HG03575 (cell line): ENCODE results near the gene LARP4.
"Not testable (repeated sequence)": the region's sequence is repeated elsewhere in the genome, so short reads cannot be mapped to it uniquely, and the experiment has no call there.

Experiments
- ATAC-seq: cut with Tn5 transposase; IDR thresholded peaks from one replicate; pipeline ENCODE4 v1.9.1; 2021; ENCODE audit not compliant: unreplicated experiment, insufficient number of reproducible peaks, low FRiP score; ENCODE audit errors: extremely low read depth

LARP4 gene

DNA sequence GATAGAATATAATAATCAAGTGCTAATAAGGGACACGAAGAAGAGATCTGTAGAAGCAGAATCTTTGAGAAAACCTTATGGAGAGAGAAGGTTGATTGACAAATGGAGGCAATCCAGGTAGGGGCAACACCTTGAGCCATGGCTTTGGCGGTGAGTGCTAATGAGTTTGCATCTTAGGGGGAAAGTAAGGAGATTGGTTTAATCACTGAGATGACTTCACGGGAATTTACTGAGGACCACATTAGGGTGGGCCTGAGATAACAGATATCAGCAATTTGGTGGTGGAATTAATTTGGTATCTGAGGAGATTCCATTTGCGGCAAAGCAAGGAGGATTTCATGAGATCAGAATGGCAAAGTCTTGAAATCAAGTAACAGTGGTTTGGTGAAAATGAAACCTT is 1.8 kb upstream of the LARP4 start:
- no peak for ATAC-seq

DNA sequence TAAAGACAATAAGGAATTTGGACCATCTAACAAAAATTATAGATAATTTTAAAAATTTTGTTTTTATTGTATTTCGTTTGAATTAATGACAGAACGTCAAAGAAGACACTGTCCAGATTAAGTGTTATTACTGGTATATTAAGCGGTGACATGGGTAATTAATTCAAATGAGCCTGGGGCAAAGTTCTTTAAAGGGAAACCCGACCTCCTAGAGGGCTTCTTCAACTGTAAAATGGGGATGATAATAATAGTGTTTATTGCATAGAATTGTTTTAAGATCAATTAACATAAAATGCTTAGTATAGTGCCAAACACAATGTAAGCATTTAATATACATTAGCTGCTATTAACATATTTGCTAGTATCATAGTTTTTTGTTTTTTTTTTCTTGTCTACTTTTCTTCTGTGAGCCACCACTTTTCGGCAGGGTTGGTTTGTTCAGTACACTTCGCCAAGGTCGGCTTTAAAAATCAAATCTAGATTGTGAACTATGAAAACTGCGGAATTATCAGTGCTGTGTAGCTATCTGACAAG is 514 bp upstream of the LARP4 start:
- ATAC-seq: no peak

DNA sequence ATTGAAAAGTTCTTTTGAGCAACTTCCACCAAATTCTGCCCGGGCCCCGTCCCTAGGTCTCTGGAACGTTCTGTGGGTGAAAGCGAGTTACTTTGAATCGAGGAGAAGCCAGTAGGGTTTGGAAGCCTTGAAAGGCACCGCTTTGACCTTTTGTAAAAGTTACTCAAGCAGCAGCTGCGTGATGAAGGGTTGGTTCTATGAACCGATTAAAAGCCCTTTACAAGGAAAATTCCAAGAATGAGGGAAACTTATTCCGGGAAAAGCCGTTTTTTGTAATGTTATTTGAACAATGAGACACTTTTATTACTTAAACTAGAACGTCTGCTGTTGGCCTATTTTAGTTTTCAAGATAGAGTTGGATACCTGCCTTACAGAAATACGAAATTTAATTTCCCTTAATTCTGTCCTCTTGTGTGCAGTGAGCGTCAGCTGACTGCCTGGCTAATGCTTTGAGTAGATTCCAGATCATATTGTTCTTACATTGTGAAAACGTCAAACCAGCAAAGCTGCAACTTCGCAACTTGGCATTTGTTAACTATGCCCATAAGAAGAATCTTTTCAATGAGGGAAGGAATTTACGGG is 906 bp downstream of the LARP4 start:
- no peak for ATAC-seq

DNA sequence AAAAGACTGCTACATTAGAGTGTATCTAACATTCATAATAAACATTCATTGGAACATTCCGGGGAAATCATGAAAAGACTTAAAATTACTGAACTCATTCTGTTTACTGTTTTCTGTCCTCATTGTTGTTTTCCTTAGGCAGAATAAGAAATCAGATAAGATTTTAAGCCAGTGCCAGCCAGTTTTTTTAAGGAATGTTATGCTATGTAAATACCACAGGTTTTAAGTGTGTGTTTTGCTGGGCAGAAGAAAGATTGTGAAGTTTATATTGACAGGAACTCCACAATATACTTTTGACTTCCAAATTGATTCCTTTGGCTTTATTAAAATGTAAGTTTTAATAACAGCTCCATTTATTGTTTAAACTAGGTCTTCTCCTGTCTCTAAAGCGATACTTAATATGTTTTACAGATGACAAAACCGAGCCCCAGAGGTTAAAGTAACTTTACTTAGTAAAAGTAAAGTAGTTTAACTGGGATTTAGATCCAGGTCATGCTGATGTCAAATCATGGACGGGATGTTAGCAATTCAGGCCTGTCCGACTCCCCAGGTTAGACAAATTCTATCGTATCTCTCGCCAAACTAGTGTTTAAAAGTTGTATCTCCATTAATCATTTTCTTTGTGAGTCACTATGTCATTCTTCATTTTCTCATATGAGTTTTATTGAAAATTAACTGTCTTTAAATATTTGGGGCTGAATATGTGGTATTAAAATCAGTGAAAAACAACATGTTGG is 1.7 kb downstream of the LARP4 start:
- ATAC-seq: no peak

DNA sequence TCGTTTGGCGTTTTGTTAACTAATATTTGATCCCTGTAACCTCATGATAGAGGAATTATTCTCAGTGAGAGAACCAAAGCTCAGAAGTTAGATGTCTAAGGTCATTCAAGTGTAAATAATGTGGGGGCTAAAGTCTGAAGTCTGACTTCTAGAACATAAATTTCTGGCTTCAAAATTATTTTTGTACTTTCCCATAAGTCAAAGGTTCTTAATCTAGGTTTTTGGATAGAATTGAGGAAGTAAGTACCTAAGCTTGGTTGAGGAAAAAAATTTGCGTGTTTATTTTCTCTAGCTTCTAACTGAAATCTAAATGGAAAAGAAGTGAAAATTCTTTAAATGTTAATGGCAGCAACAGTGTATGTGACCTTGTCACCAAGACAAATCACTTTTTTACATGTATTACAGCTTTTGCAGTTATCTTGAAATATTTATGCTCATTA is 2.3 kb downstream of the LARP4 start:
- ATAC-seq: no peak

DNA sequence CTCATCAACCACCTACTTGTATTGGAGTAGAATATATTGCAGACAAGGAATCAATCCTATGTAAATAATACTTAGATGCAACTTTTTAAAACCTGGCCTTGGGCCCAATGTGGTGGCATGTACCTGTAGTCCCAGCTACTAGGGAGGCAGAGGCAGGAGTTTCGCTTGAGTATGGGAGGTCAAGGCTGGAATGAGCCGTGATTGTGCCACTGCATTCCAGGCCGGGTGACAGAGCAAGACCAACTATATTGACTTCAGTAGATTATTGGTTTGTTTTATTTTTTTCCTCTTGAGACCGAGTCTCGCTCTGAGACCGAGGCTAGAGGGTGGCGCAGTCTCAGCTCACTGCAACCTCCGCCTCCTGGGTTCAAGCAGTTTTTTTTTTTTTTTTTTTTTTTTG is 3.6 kb downstream of the LARP4 start:
- ATAC-seq: no peak

DNA sequence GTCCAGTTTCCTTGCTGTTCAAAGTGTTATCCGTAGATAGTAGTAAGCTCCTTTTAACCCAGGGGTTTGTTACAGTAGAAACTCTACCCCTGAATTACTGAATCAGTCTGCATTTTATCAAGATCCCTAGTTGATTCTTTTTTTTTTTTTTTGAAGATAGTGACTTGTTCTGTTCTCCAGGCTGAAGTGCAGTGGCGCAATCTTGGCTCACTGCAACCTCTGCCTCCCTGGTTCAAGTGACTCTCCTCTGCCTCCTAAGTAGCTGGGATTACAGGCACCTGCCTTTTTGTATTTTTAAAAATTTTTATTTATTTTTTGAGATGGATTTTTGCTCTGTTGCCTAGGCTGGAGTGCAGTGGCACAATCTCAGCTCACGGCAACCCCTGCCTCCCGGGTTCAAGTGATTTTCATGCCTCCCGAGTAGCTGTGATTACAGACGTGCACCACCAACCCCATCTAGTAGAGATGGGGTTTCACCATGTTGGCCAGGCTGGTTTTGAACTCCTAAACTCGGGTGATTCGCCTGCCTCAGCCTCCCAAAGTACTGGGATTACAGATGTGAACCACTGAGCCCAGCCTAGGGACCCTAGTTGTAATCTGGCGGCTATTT is 10.5 kb downstream of the LARP4 start:
- ATAC-seq: no peak

DNA sequence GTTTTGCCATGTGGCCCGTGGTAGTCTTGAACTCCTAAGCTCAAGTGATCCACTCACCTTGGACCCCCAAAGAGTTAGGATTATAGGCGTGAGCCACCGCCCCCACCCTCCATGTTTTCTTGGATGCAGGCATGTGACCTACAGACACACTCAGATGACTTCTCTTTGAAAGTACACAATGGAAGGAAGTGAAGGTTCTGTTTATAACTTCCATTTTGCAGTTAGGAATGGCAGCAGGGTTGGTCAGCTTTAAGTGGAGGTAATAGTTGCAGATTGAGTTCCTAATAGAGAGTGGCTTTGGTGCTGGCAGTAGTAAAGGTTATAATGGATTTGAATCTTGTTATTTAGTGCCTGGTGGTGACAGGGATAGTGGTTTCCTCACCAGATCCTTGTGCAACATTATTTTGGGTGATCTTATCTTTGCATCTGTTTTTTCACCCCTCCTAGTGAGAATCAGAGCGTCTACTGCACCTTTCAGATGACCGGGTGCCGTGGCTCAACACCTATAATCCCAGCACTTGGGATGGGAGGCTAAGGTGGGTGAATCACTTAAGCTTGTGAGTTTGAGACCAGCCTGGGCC is 15.3 kb downstream of the LARP4 start:
- no peak for ATAC-seq

DNA sequence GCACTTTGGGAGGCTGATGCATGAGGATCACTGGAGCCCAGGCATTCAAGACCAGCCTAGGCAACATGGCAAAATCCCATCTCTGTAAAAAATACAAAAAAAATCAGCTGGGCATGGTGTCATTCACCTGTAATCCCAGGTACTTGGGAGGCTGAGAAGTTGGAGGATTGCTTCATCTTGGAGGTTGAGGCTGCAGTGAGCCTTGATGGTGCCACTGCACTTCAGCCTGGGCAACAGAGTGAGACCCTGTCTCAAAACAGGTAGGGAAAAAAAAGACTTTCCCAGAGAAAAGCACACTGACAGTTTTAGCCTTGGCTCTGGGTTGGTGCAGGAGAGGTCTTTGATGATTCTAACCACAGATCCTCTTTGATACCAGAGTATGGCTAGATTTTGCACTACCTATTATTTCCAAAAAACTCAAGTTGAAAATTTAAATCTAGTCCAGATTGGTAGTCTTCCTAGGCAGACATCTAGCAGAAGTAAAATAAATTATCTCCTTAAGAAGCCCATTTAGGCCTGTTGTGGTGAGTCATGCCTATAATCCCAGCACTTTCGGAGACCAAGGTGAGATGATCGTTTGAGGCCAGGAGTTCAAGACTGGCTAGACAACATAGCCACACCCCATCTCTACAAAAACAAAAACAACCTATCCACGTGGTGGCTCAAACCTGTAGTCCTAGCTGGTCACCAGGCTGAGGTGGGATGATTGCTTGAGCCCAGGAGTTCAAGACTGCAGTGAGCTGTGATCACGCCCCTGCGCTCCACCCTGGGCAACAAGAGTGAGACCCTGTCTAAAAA is 18.6 kb downstream of the LARP4 start:
- no peak for ATAC-seq

DNA sequence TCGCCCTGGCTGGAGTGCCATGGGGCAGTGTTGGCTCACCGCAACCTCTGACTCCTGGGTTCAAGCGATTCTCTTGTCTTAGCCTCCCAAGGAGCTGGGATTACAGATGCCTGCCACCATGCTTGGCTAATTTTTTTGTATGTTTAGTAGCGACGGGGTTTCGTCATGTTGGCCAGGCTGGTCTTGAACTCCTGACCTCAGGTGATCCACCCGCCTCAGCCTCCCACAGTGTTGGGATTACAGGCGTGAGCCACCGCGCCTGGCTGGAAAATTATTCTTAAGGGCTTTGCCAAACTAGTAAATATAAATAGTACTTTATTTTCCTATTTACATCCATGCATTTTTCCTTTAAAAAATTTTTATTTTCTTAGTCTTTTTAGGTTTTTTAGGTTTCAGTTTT is 22.2 kb downstream of the LARP4 start:
- not testable (repeated sequence) for ATAC-seq

DNA sequence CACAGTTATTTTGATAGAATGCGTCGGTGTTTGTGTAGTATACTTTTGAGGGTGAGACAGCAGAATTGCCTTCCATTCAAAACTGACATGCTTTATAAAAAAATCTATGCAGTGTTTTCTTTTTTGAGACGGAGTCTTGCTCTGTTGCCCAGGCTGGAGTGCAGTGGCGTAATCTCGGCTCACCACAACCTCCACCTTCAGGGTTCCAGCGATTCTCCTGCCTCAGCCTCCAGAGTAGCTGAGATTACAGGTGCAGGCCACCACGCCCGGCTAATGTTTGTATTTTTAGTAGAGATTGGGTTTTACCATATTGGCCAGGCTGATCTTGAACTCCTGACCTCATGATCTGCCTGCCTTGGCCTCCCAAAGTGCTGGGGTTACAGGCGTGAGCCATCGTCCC is 22.7 kb downstream of the LARP4 start:
- not testable (repeated sequence) for ATAC-seq

DNA sequence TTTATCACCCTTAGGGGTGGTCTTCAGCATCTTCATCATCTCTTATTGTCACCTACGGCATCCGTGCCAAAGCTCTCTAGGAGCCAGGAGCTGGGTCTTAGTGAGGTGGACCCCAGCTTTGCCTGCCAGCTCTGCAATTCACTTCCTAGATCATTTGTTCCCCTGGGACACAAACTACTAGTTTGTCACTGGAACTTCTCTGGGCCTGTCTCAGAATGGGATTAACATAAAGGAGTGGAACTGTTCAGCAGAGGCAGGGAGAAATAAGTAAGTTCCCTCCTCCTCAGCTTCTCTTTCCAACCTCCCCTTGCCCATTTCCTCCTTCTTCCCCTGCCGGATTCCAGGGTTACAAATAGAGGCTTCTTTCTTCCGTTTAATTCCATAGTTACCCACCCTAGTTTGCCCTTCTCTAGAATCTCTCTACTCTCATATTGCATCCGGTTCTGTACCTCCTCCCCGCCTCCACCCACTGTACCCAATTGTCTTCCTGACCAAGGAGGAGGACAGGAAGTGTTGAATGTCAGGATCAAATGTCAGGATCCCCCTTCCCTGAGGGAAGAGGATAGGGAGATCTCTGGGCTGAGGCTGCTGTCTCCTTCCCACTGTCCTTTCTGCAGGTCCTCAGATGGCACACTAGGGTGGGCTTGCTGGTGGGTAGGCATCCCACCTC is 25.0 kb downstream of the LARP4 start:
- no peak for ATAC-seq

DNA sequence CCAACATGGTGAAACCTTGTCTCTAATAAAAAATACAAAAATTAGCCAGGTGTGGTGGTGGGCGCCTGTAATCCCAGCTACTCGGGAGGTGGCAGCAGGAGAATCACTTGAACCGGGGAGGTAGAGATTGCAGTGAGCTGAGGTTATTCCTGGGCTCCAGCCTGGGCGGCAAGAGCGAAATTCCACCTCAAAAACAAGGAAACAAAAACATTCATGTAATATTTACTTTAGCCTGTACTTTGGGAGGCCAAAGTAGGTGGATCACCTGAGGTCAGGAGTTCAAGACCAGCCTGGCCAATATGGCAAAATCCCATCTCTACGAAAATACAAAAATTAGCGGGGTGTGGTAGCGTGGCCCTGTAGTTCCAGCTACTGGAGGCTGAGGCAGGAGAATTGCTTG is 31.0 kb downstream of the LARP4 start:
- ATAC-seq: not testable (repeated sequence)

DNA sequence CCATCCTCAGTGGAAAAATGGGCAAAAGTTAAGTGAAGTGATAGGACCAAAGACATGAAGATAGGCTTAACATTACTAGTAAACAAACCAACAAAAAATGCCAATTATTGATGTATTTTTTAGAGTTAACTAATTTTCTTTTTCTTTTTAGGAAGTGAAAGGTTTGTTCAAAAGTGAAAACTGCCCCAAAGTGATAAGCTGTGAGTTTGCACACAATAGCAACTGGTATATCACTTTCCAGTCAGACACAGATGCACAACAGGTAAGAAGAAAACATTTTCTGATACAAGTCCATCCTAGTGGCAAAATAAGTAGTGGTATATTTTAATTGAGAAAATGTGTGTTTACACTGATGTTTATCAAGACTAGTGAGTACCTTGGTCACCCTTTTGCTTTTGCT is 39.6 kb downstream of the LARP4 start:
- ATAC-seq: no peak

DNA sequence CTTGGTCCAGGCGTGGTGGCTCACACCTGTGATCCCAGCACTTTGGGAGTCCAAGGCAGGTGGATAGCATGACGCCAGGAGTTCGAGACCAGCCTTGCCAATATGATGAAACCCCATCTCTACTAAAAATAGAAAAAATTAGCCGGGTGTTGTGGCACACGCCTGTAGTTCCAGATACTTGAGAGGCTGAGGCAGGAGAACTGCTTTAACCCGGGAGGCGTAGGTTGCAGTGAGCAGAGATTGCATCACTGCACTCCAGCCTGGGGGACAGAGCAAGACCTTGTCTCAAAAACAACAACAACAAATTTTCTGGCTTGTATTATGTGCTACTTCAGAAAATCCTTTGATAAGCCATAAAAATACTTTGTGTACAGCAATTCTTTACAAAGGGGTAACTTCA is 41.1 kb downstream of the LARP4 start:
- no peak for ATAC-seq

DNA sequence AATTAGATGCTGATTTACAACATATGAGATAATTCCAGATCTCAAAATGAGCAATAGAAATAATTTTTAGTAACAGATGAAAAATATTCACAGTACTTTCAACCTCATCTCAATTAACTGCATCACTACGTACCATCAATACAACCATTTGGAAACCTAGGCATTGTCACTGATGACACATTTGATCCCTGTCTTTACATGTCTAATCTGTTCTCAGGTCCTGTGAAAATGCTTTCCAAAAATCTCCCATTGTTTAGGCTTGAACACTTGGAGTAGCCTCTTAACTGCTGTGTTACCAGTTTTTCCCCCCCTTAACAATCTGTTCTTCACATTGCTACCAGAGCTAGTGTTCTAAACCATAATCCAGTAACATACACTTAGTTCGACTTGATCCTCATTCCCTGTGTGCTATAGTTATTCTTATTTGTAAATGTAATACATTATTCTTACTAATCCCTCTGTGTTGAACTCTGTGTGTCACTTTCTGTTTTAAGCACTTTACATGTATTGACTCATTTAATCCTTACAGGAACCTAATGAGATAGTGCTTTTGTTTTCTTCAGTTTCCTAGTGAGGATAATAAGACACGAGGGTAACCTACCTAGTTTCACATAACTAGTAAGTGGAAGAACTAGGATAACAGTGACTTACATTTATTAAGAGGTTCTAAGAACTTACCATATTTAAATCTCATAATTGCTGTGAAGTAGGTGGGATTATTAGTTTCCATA is 41.7 kb downstream of the LARP4 start:
- ATAC-seq: no peak

DNA sequence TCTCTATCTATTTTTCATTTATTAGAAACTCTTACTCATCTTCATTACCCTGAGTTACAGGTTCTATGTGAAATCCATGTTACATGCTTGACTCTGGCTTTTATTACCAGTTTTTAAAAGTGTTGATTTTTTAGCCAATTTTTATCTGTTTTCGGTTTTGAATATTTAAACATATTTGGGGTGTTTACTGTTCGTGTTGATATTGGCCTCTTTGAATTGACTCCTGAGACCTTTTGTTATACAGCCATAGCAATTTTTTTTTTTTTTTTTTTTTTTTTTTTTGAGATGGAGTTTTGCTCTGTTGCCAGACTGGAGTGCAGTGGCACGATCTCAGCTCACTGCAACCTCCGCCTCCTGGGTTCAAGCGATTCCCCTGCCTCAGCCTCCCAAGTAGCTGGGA is 49.0 kb downstream of the LARP4 start:
- ATAC-seq: not testable (repeated sequence)

DNA sequence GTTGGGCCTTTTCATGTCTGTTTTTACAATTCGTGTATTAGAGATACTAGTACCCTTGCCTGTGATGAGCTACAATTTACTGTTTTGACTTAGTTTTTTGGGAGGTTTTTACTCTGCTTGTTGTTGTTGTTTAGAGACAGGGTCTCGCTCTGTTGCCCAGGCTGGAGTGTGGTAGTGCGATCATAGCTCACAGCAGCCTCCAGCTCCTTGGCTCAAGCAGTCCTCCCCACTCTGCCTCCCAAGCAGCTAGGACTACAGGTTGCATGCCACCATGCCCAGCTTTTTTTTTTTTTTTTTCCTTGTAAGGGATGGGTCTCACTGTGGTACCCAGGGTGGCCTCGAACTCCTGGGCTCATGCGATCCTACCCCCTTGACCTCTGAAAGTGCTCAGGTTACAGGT is 52.1 kb downstream of the LARP4 start:
- no peak for ATAC-seq
